Spleen (tissue), 7 donors: Measurements from ENCODE around the gene ACER2.

Source experiments
- CTCF ChIP-seq, 11 experiments: fragments of 200-600 bp in 7 of 11; fragments of 450-650 bp in 4 of 11; sonication (generic) in 4 of 11; IDR thresholded peaks in 8 of 11; conservative IDR thresholded peaks in 3 of 11; 1 replicate in 7 of 11; 2 replicates in 4 of 11; pipeline versions ENCODE4 v1.4.0 to v1.8.0; 2016 to 2021; ENCODE audit warnings: antibody characterized with exemption in 11 of 11, inconsistent platforms in 4 of 11, mild to moderate bottlenecking in 1 of 11
- POLR2AphosphoS5 ChIP-seq, 3 donors: sonication (generic); formaldehyde crosslinking; IDR thresholded peaks; one replicate each; pipeline ENCODE4 v1.5.1; 2017; ENCODE audit warnings: antibody characterized with exemption in 3 of 3
- donor health status: DM: no; HTN: no; CAD: no; lungs with moderate emphysema.
- donor health status: DM: no; HTN: no; CAD: no.
- donor health status: DM: no; HTN: no; CAD: no.

- no peak for TF ChIP-seq CTCF (IDR thresholded peaks at IDR 0.05 in 8 of 11, conservative IDR thresholded peaks at IDR 0.05 in 3 of 11)
- TF ChIP-seq POLR2AphosphoS5 (IDR thresholded peaks at IDR 0.05): no peak
These were observed 62.3 kb downstream of the ACER2 start for GRCh38 chr9:19470981-19471650.
